ENCODE results near the gene SWT1.

The SWT1 gene

DNA sequence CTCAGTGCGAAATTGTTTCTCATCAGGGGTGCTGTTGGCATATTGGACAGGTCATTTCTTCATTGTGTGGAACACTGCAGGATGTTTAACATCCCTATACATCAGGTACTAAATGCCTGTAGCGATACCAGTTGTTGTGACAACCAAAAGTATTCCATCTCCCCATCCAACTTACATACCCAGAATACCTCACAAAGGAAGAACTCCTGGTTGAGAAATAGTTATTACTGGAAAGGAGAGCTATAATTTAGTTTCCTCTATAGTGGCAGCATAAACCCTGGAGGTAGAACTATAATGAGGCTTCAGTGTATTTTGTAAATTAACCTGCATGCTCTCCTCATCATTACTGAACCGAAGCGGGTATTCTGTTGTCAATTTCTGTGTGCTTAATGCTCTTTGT lies 115.0 kb downstream of the SWT1 start:
- no peaks in the 10 kb centered on the region for H3K9me2 ChIP-seq (replicated peaks; ENCODE audit: low read depth, low read length)
- no peak for TF ChIP-seq EZH2phosphoT487 (IDR thresholded peaks at IDR 0.05; ENCODE audit: borderline replicate concordance)
- TF ChIP-seq, protein P1, sequence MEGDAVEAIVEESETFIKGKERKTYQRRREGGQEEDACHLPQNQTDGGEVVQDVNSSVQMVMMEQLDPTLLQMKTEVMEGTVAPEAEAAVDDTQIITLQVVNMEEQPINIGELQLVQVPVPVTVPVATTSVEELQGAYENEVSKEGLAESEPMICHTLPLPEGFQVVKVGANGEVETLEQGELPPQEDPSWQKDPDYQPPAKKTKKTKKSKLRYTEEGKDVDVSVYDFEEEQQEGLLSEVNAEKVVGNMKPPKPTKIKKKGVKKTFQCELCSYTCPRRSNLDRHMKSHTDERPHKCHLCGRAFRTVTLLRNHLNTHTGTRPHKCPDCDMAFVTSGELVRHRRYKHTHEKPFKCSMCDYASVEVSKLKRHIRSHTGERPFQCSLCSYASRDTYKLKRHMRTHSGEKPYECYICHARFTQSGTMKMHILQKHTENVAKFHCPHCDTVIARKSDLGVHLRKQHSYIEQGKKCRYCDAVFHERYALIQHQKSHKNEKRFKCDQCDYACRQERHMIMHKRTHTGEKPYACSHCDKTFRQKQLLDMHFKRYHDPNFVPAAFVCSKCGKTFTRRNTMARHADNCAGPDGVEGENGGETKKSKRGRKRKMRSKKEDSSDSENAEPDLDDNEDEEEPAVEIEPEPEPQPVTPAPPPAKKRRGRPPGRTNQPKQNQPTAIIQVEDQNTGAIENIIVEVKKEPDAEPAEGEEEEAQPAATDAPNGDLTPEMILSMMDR (conservative IDR thresholded peaks at IDR 0.05; ENCODE audit: low read length) = no peak
- no peaks in the 10 kb centered on the region for H3K79me2 ChIP-seq (ENCODE audit: insufficient read depth, low read length)
- H3K4me3 ChIP-seq (ENCODE audit: low read length, poor library complexity, severe bottlenecking) = no peak overlapping the region
- H3K9me3 ChIP-seq (ENCODE audit: insufficient read depth, low read depth, low read length) = no peaks in the 10 kb centered on the region
- H3K27me3 ChIP-seq (ENCODE audit: insufficient read depth, low read length, poor library complexity, severe bottlenecking) = no peaks in the 10 kb centered on the region
- H3F3A ChIP-seq (ENCODE audit: low read depth) = no peaks in the 10 kb centered on the region
- H3K4me1 ChIP-seq (ENCODE audit: insufficient read depth, low read length, poor library complexity, severe bottlenecking) = no peaks in the 10 kb centered on the region
- no peaks in the 10 kb centered on the region for H3K36me3 ChIP-seq (ENCODE audit: insufficient read depth, low read length)
- H3K9ac ChIP-seq (ENCODE audit: low read depth, low read length, poor library complexity, severe bottlenecking) = no peak overlapping the region
- H2AFZ ChIP-seq (ENCODE audit: low read length) = no peak overlapping the region
- no peaks in the 10 kb centered on the region for H4K20me1 ChIP-seq (ENCODE audit: insufficient read depth, low read length, poor library complexity, severe bottlenecking)
- H3K4me2 ChIP-seq (ENCODE audit: low read depth, low read length, poor library complexity, severe bottlenecking) = no peak overlapping the region

DNA sequence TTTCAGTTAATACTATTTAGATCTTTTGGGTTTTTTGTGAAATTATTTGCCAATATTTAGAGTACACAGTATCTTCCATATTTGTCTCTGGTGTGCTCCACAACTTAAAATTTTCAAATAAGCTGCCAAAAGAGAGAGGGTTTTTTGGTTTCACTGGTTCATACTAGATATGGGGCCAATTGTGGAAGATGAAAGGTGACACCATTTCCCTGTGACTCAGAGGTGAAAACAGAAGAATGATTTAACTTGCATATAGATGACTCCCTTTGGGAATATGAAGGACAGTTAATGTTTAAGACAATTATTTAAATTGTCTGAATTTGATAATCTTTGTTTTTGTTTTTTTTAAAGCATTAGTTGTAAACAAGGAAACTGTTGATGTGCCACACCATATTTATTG lies 122.6 kb downstream of the SWT1 start:
- Histone ChIP-seq H3K27me3 (ENCODE audit: insufficient read depth, low read length, poor library complexity, severe bottlenecking) (no peaks in the 10 kb centered on the region), H3K4me1 (ENCODE audit: insufficient read depth, low read length, poor library complexity, severe bottlenecking) (peaks cover 25% of the 10 kb centered on the region), H3K4me2 (ENCODE audit: low read depth, low read length, poor library complexity, severe bottlenecking) (no peak overlapping the region), H3K4me3 (ENCODE audit: low read length, poor library complexity, severe bottlenecking) (no peak overlapping the region), H2AFZ (ENCODE audit: low read length) (no peak overlapping the region), H3F3A (ENCODE audit: low read depth) (0 out of 2 replicates have a peak, but pooled peaks cover 2% of the 10 kb centered on the region), H4K20me1 (ENCODE audit: insufficient read depth, low read length, poor library complexity, severe bottlenecking) (no peaks in the 10 kb centered on the region), H3K9ac (ENCODE audit: low read depth, low read length, poor library complexity, severe bottlenecking) (no peak overlapping the region), H3K79me2 (ENCODE audit: insufficient read depth, low read length) (no peaks in the 10 kb centered on the region), H3K9me3 (ENCODE audit: insufficient read depth, low read depth, low read length) (no peaks in the 10 kb centered on the region), H3K36me3 (ENCODE audit: insufficient read depth, low read length) (no peaks in the 10 kb centered on the region), H3K9me2 (replicated peaks; ENCODE audit: low read depth, low read length) (no peaks in the 10 kb centered on the region)
- TF ChIP-seq, protein P1 (conservative IDR thresholded peaks at IDR 0.05; ENCODE audit: low read length) = no peak
- TF ChIP-seq EZH2phosphoT487 (IDR thresholded peaks at IDR 0.05; ENCODE audit: borderline replicate concordance) = no peak

DNA sequence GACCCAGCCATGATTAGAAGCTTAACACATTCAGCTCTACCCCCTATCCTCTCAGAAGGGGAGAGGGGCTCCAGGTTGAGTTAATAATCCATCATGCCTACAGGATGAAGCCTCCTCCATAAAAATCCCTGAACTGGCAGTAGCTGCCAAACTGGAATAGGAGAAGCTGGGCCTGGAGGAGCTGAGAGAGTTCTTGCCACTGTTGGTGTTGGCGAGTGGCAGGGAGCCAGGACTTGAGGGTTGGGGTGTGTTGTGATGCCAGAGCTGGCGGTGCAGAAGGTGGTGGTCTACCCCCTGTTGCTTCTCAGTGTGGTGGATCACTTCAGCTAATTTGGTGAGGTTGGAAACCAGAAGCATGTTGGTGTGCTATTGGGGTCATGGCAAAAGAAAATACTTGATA lies 123.6 kb downstream of the SWT1 start:
- no peak overlapping the region for H2AFZ ChIP-seq (ENCODE audit: low read length)
- H3K4me3 ChIP-seq (ENCODE audit: low read length, poor library complexity, severe bottlenecking) = no peak overlapping the region
- H3K9me2 ChIP-seq (replicated peaks; ENCODE audit: low read depth, low read length) = no peaks in the 10 kb centered on the region
- TF ChIP-seq EZH2phosphoT487 (IDR thresholded peaks at IDR 0.05; ENCODE audit: borderline replicate concordance) = no peak
- TF ChIP-seq, protein P1 (conservative IDR thresholded peaks at IDR 0.05; ENCODE audit: low read length) = no peak
- no peak overlapping the region for H3K4me2 ChIP-seq (ENCODE audit: low read depth, low read length, poor library complexity, severe bottlenecking)
- no peaks in the 10 kb centered on the region for H3K36me3 ChIP-seq (ENCODE audit: insufficient read depth, low read length)
- no peaks in the 10 kb centered on the region for H3K79me2 ChIP-seq (ENCODE audit: insufficient read depth, low read length)
- no peaks in the 10 kb centered on the region for H3K27me3 ChIP-seq (ENCODE audit: insufficient read depth, low read length, poor library complexity, severe bottlenecking)
- no peaks in the 10 kb centered on the region for H4K20me1 ChIP-seq (ENCODE audit: insufficient read depth, low read length, poor library complexity, severe bottlenecking)
- H3K9ac ChIP-seq (ENCODE audit: low read depth, low read length, poor library complexity, severe bottlenecking) = no peak overlapping the region
- H3K9me3 ChIP-seq (ENCODE audit: insufficient read depth, low read depth, low read length) = no peaks in the 10 kb centered on the region
- 0 out of 2 replicates have a peak, but pooled peaks cover 2% of the 10 kb centered on the region for H3F3A ChIP-seq (ENCODE audit: low read depth)
- peaks cover 32% of the 10 kb centered on the region for H3K4me1 ChIP-seq (ENCODE audit: insufficient read depth, low read length, poor library complexity, severe bottlenecking)

All from Loucy (cell line).